Gastrocnemius medialis (tissue), 4 donors: ENCODE results near the gene IL21.

Source experiments
- CTCF ChIP-seq, 5 experiments: fragments of 450-650 bp in 3 of 5; fragments of 200-600 bp in 2 of 5; sonication (generic) in 2 of 5; IDR thresholded peaks in 4 of 5; conservative IDR thresholded peaks in 1 of 5; 1 replicate in 4 of 5; 2 replicates in 1 of 5; pipeline ENCODE4 v1.5.1; 2016 to 2019; ENCODE audit warnings: antibody characterized with exemption in 5 of 5, mild to moderate bottlenecking in 3 of 5, moderate library complexity in 3 of 5
- POLR2A ChIP-seq, 2 donors: fragments of 450-650 bp; IDR thresholded peaks; one replicate each; pipeline ENCODE4 v1.6.1; 2017; ENCODE audit warnings: antibody characterized with exemption in 2 of 2, mild to moderate bottlenecking in 2 of 2, moderate library complexity in 2 of 2

GRCh38 chr4:122650148-122650547 is 29.3 kb upstream of the IL21 start:
- TF ChIP-seq CTCF (IDR thresholded peaks at IDR 0.05 in 4 of 5, conservative IDR thresholded peaks at IDR 0.05 in 1 of 5) (no peak), POLR2A (IDR thresholded peaks at IDR 0.05) (no peak)
